K562 (cell line): ENCODE data around the gene RUSC1.

Source experiments
- BRCA1 ChIP-seq, 2 experiments: fragments of 450-650 bp in 1 of 2; sonication (generic) in 1 of 2; formaldehyde crosslinking in 1 of 2; IDR thresholded peaks; 2 replicates each; pipeline versions ENCODE4 v1.5.0 to v1.6.1; 2017 to 2020; ENCODE audit warnings: mild to moderate bottlenecking in 1 of 2, missing genetic modification reagents in 1 of 2
- HLTF ChIP-seq: fragments of 450-650 bp; IDR thresholded peaks from 2 replicates; pipeline ENCODE4 v1.6.1; 2016
- IRF1 ChIP-seq: sonication (generic); formaldehyde crosslinking; IDR thresholded peaks from 2 replicates; pipeline ENCODE4 v1.8.0; 2022; ENCODE audit warnings: missing genetic modification reagents, mild to moderate bottlenecking, borderline replicate concordance
- KAT7 ChIP-seq: sonication (generic); formaldehyde crosslinking; IDR thresholded peaks from 2 replicates; pipeline ENCODE4 v1.8.0; 2022; ENCODE audit warnings: missing genetic modification reagents, mild to moderate bottlenecking, borderline replicate concordance
- PRPF4 ChIP-seq: fragments of 200-400 bp; formaldehyde crosslinking; IDR thresholded peaks from one replicate; pipeline ENCODE4 v1.6.1; 2017; ENCODE audit warnings: low read length, low read depth, mild to moderate bottlenecking; ENCODE audit not compliant: insufficient read depth, poor library complexity, severe bottlenecking
- SMAD2 ChIP-seq: fragments of 150-350 bp; IDR thresholded peaks from 2 replicates; pipeline ENCODE4 v1.6.1; 2014; ENCODE audit warnings: low read depth, mild to moderate bottlenecking, low read length
- TF ChIP-seq, protein P1 (sequence below): fragments of 450-650 bp; formaldehyde crosslinking; IDR thresholded peaks from 2 replicates; pipeline ENCODE4 v1.4.0; 2022; ENCODE audit warnings: missing genetic modification characterization
- TF ChIP-seq, protein P2 (sequence below), 3 experiments: IDR thresholded peaks in 2 of 3; conservative IDR thresholded peaks in 1 of 3; 2 replicates each; pipeline ENCODE4 v1.5.1; 2011 to 2012; ENCODE audit warnings: low read length in 3 of 3, mild to moderate bottlenecking in 3 of 3, control low read depth in 2 of 3, improper control_type of control experiment in 1 of 3, inconsistent platforms in 1 of 3, low read depth in 1 of 3, mixed read lengths in 1 of 3, moderate library complexity in 1 of 3; ENCODE audit not compliant: insufficient read depth in 2 of 3

- TF ChIP-seq PRPF4 = no peak
- no peak for TF ChIP-seq BRCA1 (IDR thresholded peaks at IDR 0.05)
- TF ChIP-seq BRCA1 (CRISPR knock-in tag; IDR thresholded peaks at IDR 0.05) = no peak
- no peak for TF ChIP-seq KAT7 (CRISPR knock-in tag)
- TF ChIP-seq, protein P1, sequence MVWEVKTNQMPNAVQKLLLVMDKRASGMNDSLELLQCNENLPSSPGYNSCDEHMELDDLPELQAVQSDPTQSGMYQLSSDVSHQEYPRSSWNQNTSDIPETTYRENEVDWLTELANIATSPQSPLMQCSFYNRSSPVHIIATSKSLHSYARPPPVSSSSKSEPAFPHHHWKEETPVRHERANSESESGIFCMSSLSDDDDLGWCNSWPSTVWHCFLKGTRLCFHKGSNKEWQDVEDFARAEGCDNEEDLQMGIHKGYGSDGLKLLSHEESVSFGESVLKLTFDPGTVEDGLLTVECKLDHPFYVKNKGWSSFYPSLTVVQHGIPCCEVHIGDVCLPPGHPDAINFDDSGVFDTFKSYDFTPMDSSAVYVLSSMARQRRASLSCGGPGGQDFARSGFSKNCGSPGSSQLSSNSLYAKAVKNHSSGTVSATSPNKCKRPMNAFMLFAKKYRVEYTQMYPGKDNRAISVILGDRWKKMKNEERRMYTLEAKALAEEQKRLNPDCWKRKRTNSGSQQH (CRISPR knock-in tag) = no peak
- TF ChIP-seq, protein P2, sequence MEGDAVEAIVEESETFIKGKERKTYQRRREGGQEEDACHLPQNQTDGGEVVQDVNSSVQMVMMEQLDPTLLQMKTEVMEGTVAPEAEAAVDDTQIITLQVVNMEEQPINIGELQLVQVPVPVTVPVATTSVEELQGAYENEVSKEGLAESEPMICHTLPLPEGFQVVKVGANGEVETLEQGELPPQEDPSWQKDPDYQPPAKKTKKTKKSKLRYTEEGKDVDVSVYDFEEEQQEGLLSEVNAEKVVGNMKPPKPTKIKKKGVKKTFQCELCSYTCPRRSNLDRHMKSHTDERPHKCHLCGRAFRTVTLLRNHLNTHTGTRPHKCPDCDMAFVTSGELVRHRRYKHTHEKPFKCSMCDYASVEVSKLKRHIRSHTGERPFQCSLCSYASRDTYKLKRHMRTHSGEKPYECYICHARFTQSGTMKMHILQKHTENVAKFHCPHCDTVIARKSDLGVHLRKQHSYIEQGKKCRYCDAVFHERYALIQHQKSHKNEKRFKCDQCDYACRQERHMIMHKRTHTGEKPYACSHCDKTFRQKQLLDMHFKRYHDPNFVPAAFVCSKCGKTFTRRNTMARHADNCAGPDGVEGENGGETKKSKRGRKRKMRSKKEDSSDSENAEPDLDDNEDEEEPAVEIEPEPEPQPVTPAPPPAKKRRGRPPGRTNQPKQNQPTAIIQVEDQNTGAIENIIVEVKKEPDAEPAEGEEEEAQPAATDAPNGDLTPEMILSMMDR (IDR thresholded peaks at IDR 0.05 in 2 of 3, conservative IDR thresholded peaks at IDR 0.05 in 1 of 3; ENCODE audit: insufficient read depth in 2 of 3, low read depth in 1 of 3, low read length in 3 of 3) = peak; percentile 29 to 43 (median 40); a peak in 2 of 6 replicates
- TF ChIP-seq HLTF = no peak
- no peak for TF ChIP-seq IRF1 (CRISPR knock-in tag)
- TF ChIP-seq SMAD2 = no peak
Observed at GRCh38 chr1:155277902-155278688, 42.6 kb upstream of the RUSC1 start.
